ENCODE data around the gene RNU1-4. TPM values are rescaled to one million over a fixed set of nuclear protein-coding genes. Genes with fewer than 3 reads are reported as not detected.
"Not testable (repeated sequence)": the region's sequence is repeated elsewhere in the genome, so short reads cannot be mapped to it uniquely, and the experiment has no call there.

RNU1-4 gene
- total and polyA plus RNA-seq, 12 donors: 635 to 5,242 (median 1,949) TPM; not detected in 2

DNA sequence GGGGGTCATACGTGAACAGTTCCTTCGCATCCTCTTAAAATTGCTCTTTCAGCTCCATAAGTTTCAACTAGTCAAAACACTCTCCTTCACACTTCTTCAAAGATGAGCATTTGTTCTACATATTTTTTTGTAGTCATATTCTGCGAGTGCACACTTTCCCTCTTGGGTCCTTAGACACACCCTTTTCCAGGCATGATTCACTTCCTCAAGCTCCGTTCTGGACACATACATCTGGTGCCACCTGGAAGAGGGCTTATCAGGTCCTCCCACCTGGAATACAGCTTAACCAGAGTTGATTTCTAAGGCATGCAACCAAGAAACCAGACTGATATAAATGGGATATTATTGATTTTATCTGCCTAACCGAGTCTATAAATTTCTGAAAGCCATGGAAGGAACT lies 47.4 kb downstream of the RNU1-4 start:
- 38 to 40% methylated on average over 2 to 3 of the region's 5 CpGs for WGBS, 2 donors
- H3K4me3 ChIP-seq; DNase-seq; H3K27ac ChIP-seq; ATAC-seq; H3K36me3 ChIP-seq; H3K4me1 ChIP-seq; H3K9me3 ChIP-seq; intact Hi-C loops (cut with DNase I): not testable (repeated sequence)
- peaks cover 0 to 29% (median 12%) of the 10 kb centered on the region in 7 donors for H3K27me3 ChIP-seq

Other genes starting within 250 kb of the RNU1-4 start
- gene RNU1-1, start 226.2 kb upstream of the RNU1-4 start, total RNA-seq: 1,000 to 10,000 TPM in 8 of 10 donors, 100 to 1,000 TPM in 2; 635 to 5,242 (median 1,949) TPM
- gene RNU1-1, start 226.2 kb upstream of the RNU1-4 start, polyA plus RNA-seq: not detected
- gene NBPF1, start 127.0 kb upstream of the RNU1-4 start, total RNA-seq: 10 to 100 TPM in 7 of 10 donors, 1 to 10 TPM in 3; 6.0 to 15.2 (median 12.2) TPM
- 1 to 10 TPM; 2.8 to 5.6 TPM for gene NBPF1, start 127.0 kb upstream of the RNU1-4 start, polyA plus RNA-seq
- 1,000 to 10,000 TPM in 8 of 10 donors, 100 to 1,000 TPM in 2; 635 to 5,242 (median 1,949) TPM for gene RNU1-3, start 73.6 kb upstream of the RNU1-4 start, total RNA-seq
- not detected for gene RNU1-3, start 73.6 kb upstream of the RNU1-4 start, polyA plus RNA-seq
- gene RNU1-2, start 155.5 kb downstream of the RNU1-4 start, total RNA-seq: 1,000 to 10,000 TPM in 8 of 10 donors, 100 to 1,000 TPM in 2; 635 to 5,242 (median 1,949) TPM
- gene RNU1-2, start 155.5 kb downstream of the RNU1-4 start, polyA plus RNA-seq: not detected
- 10 to 100 TPM in 1 of 10 donors, 1 to 10 TPM in 9; 4.7 to 12.8 (median 6.0) TPM for gene CROCC, start 181.4 kb downstream of the RNU1-4 start, total RNA-seq
- gene CROCC, start 181.4 kb downstream of the RNU1-4 start, polyA plus RNA-seq: 10 to 100 TPM in 1 of 2 donors, 1 to 10 TPM in 1; 7.6 to 42.3 TPM
- 1 to 10 TPM; 1.3 to 6.4 (median 2.4) TPM for gene MFAP2, start 240.1 kb downstream of the RNU1-4 start, total RNA-seq
- 10 to 100 TPM in 1 of 2 donors, 1 to 10 TPM in 1; 4.5 to 10.5 TPM for gene MFAP2, start 240.1 kb downstream of the RNU1-4 start, polyA plus RNA-seq